HepG2 (cell line): ENCODE measurements around the gene CUL9.

Source experiments
- EHMT2 ChIP-seq: fragments of 200-600 bp; sonication (generic); IDR thresholded peaks from 2 replicates; pipeline ENCODE4 v1.7.0; 2017; ENCODE audit warnings: antibody characterized with exemption, low read depth, low read length, borderline replicate concordance
- MAX ChIP-seq: IDR thresholded peaks from 2 replicates; pipeline ENCODE4 v1.6.1; 2012; ENCODE audit warnings: inconsistent platforms
- USF2 ChIP-seq, 2 experiments: sonication (generic) in 1 of 2; formaldehyde crosslinking in 1 of 2; IDR thresholded peaks; 2 replicates each; pipeline versions ENCODE4 v1.5.1 to v1.6.1; 2011 to 2020; ENCODE audit warnings: borderline replicate concordance in 1 of 2, low read depth in 1 of 2, low read length in 1 of 2, mild to moderate bottlenecking in 1 of 2, missing genetic modification reagents in 1 of 2, moderate library complexity in 1 of 2
- ZKSCAN1 ChIP-seq: fragments of 150-350 bp; IDR thresholded peaks from 2 replicates; pipeline ENCODE4 v1.6.1; 2014; ENCODE audit warnings: low read length
- ZNF274 ChIP-seq: sonication (generic); formaldehyde crosslinking; IDR thresholded peaks from 2 replicates; pipeline ENCODE4 v1.5.1; 2020; ENCODE audit warnings: mild to moderate bottlenecking, missing genetic modification reagents
- ZNF407 ChIP-seq: sonication (generic); formaldehyde crosslinking; IDR thresholded peaks from one replicate; pipeline ENCODE4 v1.5.1; 2020; ENCODE audit warnings: mild to moderate bottlenecking, missing genetic modification reagents; ENCODE audit errors: not compliant biosample characterization

GRCh38 chr6:43235841-43236240 is 53.8 kb downstream of the CUL9 start:
- TF ChIP-seq EHMT2 (no peak), ZKSCAN1 (no peak), USF2 (IDR thresholded peaks at IDR 0.05; ENCODE audit: low read depth, low read length) (no peak), USF2 (CRISPR knock-in tag; IDR thresholded peaks at IDR 0.05; ENCODE audit: borderline replicate concordance) (no peak), MAX (no peak), ZNF274 (CRISPR knock-in tag) (no peak), ZNF407 (CRISPR knock-in tag) (no peak)
